Measurements from ENCODE around the gene BTAF1.

The BTAF1 gene

DNA sequence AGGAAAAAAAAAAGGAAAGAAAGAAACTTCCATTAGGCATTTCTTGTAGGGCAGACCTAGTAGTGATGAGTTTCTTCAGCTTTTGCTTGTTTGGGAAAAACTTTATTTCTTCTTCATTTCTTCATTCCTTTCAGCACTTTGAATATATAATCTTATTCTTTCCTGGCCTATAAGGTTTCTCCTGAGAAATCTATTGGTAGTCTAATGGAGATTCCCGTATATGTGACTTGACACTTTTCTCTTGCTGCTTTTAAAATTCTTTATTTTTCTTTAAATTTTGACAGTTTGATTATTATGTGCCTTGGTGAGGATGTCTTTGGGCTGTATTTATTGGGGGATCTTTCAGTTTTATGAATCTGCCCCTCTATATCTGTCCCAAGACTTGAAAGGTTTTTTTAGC, 3.9 kb upstream of the BTAF1 start:
- Histone ChIP-seq H3K27me3 (ENCODE audit: insufficient read depth, poor library complexity, severe bottlenecking) (no peaks in the 10 kb centered on the region), H3K4me3 (replicated peaks; ENCODE audit: insufficient read depth, low read length) (no peak overlapping the region), H3K27ac (replicated peaks) (no peak overlapping the region)
- DNase-seq (ENCODE audit: low read depth in 1 of 2, low spot score in 1 of 2) = no peak
- TF ChIP-seq, protein P1, sequence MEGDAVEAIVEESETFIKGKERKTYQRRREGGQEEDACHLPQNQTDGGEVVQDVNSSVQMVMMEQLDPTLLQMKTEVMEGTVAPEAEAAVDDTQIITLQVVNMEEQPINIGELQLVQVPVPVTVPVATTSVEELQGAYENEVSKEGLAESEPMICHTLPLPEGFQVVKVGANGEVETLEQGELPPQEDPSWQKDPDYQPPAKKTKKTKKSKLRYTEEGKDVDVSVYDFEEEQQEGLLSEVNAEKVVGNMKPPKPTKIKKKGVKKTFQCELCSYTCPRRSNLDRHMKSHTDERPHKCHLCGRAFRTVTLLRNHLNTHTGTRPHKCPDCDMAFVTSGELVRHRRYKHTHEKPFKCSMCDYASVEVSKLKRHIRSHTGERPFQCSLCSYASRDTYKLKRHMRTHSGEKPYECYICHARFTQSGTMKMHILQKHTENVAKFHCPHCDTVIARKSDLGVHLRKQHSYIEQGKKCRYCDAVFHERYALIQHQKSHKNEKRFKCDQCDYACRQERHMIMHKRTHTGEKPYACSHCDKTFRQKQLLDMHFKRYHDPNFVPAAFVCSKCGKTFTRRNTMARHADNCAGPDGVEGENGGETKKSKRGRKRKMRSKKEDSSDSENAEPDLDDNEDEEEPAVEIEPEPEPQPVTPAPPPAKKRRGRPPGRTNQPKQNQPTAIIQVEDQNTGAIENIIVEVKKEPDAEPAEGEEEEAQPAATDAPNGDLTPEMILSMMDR (IDR thresholded peaks at IDR 0.05; ENCODE audit: insufficient read depth, low read length) = no peak
- TF ChIP-seq, protein P2, sequence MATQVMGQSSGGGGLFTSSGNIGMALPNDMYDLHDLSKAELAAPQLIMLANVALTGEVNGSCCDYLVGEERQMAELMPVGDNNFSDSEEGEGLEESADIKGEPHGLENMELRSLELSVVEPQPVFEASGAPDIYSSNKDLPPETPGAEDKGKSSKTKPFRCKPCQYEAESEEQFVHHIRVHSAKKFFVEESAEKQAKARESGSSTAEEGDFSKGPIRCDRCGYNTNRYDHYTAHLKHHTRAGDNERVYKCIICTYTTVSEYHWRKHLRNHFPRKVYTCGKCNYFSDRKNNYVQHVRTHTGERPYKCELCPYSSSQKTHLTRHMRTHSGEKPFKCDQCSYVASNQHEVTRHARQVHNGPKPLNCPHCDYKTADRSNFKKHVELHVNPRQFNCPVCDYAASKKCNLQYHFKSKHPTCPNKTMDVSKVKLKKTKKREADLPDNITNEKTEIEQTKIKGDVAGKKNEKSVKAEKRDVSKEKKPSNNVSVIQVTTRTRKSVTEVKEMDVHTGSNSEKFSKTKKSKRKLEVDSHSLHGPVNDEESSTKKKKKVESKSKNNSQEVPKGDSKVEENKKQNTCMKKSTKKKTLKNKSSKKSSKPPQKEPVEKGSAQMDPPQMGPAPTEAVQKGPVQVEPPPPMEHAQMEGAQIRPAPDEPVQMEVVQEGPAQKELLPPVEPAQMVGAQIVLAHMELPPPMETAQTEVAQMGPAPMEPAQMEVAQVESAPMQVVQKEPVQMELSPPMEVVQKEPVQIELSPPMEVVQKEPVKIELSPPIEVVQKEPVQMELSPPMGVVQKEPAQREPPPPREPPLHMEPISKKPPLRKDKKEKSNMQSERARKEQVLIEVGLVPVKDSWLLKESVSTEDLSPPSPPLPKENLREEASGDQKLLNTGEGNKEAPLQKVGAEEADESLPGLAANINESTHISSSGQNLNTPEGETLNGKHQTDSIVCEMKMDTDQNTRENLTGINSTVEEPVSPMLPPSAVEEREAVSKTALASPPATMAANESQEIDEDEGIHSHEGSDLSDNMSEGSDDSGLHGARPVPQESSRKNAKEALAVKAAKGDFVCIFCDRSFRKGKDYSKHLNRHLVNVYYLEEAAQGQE (IDR thresholded peaks at IDR 0.05; ENCODE audit: insufficient replicate concordance, low read depth) = no peak

GRCh38 chr10:91924212-91925021, 847 bp downstream of the BTAF1 start:
- Histone ChIP-seq H3K27ac (replicated peaks) (peak overlapping the region; percentile 83), H3K27me3 (ENCODE audit: insufficient read depth, poor library complexity, severe bottlenecking) (no peaks in the 10 kb centered on the region), H3K4me3 (replicated peaks; ENCODE audit: insufficient read depth, low read length) (peak overlapping the region; percentile 63)
- DNase-seq (ENCODE audit: low read depth in 1 of 2, low spot score in 1 of 2) = no peak
- TF ChIP-seq SPI1 (IDR thresholded peaks at IDR 0.05; ENCODE audit: borderline replicate concordance, low read depth) (no peak), GABPA (IDR thresholded peaks at IDR 0.05; ENCODE audit: low read depth) (no peak), POLR2AphosphoS5 (IDR thresholded peaks at IDR 0.05; ENCODE audit: low read depth) (no peak)
- TF ChIP-seq, protein P1 (IDR thresholded peaks at IDR 0.05; ENCODE audit: insufficient read depth, low read length) = no peak
- TF ChIP-seq, protein P2 (IDR thresholded peaks at IDR 0.05; ENCODE audit: insufficient replicate concordance, low read depth) = no peak

DNA sequence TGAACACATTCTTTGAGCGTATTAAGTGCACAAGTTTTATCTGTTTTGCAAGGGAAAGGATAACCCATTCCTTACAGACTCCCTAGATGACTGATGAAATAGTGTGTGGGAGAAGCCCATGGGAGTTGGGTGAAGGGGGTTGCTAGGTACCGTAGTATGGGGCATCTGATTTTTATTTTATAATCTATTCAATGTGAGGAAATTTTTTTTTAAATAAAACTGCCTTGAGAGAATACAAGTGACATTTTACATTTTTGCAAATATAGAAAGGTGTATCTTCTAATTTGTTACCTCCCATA, 1.4 kb downstream of the BTAF1 start:
- Histone ChIP-seq H3K27ac (replicated peaks) (no peak overlapping the region), H3K4me3 (replicated peaks; ENCODE audit: insufficient read depth, low read length) (peak overlapping the region; percentile 63), H3K27me3 (ENCODE audit: insufficient read depth, poor library complexity, severe bottlenecking) (no peaks in the 10 kb centered on the region)
- no peak for DNase-seq (ENCODE audit: low read depth in 1 of 2, low spot score in 1 of 2)
- TF ChIP-seq SPI1 (IDR thresholded peaks at IDR 0.05; ENCODE audit: borderline replicate concordance, low read depth) (no peak), GABPA (IDR thresholded peaks at IDR 0.05; ENCODE audit: low read depth) (no peak), POLR2AphosphoS5 (IDR thresholded peaks at IDR 0.05; ENCODE audit: low read depth) (no peak)
- TF ChIP-seq, protein P2 (IDR thresholded peaks at IDR 0.05; ENCODE audit: insufficient replicate concordance, low read depth) = no peak
- TF ChIP-seq, protein P1 (IDR thresholded peaks at IDR 0.05; ENCODE audit: insufficient read depth, low read length) = no peak

Data from HL-60 (cell line).